NCI-H2029 treated with DMSO at 0.1 percent for 48 hours (cell line): ENCODE measurements around the gene ST3GAL3.

Source experiments
- DNase-seq: peaks from one replicate; lab custom pipeline; 2025; lab: John Stamatoyannopoulos, UW

ST3GAL3 gene

DNA sequence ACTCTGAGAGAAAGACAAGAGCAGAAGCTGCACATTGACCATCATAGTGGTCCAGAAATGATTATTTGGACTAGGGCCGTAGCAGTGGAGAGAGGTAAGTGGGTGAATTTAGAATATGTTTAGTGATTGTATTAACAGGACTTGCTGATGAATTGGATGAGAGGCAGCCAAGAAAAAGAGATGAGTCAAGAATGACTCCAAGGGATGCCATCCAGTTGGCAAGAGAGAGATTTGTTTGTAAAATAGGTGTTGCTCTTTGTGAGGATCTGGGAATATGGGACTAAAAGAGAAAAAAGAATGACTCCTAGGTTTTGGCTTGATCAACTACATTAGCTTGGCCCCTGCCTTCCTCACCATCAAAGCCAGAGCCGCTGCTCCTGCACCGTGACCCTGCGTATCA is 172.1 kb downstream of the ST3GAL3 start:
- DNase-seq: no peak

DNA sequence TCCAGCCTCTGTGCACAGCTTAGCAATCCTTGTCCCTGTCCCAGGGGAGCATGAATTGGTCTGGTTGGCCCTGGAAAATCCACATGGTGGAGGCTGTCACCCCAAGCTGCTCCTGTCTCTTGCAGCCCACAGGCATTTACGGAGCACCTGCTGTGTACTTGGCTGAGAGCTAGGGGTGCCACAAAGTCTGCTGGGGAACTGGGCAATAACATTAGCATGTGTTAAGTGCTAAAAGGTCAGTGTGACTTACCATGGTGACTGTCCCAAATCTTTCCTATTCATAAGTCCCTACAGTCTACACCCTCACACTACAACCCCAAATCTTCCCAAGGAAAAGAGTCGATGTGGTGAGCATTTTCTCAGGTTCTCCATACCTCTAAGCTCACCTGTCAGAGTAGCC is 172.7 kb downstream of the ST3GAL3 start:
- DNase-seq: no peak

DNA sequence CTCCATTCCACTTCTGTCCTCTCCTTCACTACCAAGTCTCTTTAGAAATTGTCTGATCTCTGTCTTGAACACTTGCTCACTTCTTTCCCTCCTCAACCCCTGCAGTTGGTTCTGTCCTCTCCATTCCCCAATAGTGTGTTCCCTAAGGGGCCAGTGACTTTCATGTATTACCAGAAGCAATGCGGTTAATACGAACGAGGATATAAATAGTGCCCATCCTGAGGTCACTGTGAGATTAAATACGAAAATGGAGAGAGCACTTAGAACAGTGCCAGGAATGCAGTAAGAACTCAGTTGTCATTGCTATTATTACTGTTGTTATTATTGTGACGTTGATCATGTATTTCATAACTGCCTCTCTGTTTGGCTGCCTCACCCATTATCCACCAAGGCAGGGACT is 173.3 kb downstream of the ST3GAL3 start:
- no peak for DNase-seq

- DNase-seq: no peak
Observed at GRCh38 chr1:43881415-43881814, 174.1 kb downstream of the ST3GAL3 start.

GRCh38 chr1:43882763-43883162 is 175.4 kb downstream of the ST3GAL3 start:
- no peak for DNase-seq

GRCh38 chr1:43883321-43883720 is 176.0 kb downstream of the ST3GAL3 start:
- peak; percentile 47 for DNase-seq

DNA sequence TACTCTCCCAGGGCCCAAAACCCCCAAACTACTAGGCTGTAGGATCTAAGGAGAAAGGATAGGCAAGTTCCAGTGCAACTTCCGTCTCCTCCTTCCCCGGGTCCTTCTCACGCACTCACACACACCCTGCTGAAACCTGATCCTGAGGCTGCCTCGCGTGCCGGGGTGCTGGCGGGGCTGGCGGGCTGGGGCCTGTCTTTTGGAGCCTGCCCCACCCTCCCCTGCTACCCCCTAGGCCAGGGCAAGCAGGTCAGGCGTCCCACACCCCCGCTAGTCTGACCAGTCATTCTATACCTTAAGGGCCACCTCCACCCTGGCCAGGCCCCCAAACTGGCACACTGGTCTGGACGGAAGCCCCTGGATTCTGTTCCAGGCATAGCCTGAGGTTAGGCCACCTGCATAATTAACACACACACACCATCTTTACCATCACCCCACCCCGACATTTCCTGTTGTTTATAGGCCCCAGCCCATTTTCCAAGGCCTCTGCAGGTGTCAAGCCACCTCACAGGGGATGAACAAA is 178.0 kb downstream of the ST3GAL3 start:
- DNase-seq: no peak

GRCh38 chr1:43887748-43888147 is 180.4 kb downstream of the ST3GAL3 start:
- DNase-seq: no peak

GRCh38 chr1:43890815-43891214 is 183.5 kb downstream of the ST3GAL3 start:
- no peak for DNase-seq

DNA sequence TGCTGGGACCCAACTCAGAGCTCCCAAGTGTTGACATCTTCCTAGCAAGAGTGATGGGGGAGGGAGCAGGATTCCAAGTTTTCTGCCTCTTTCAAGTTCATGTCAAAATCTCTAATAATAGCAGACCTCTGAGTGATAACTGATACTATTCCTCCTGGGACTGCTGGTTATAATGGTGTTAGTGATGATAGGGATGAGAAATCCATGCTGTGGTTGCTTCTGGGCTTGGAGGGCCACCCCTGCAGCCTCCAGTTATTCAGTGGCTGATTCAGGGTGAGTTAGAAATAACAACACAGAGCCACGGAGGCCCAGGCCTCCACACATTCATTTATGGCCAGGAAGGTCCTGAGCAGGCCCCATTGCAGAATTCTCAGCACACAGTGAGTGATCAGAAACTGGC is 185.7 kb downstream of the ST3GAL3 start:
- DNase-seq: no peak

GRCh38 chr1:43898981-43899380 is 191.6 kb downstream of the ST3GAL3 start:
- no peak for DNase-seq

DNA sequence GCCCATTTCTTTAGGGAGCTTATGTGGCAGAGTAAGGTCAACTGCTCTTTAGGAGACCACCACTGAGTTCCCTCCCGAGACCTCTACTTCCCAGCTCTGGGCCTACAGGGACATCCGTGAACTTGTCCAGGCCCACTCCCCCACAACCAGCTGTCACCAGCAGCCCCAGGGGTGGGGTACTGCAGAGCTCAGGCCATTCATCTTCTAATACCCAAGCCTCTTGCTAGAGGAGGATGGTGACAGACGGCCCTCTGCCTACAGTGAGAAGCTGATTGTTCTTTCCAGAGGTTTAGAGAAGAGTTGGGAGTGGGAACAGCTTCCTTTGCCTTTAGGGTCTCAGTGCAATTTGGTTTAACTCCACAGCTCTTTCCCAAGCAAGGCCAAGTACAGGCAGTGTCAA is 193.1 kb downstream of the ST3GAL3 start:
- DNase-seq: no peak

- no peak for DNase-seq
Observed at GRCh38 chr1:43901196-43901961, 194.0 kb downstream of the ST3GAL3 start.

- peak; percentile 68 for DNase-seq
Observed at GRCh38 chr1:43902058-43902831, 194.9 kb downstream of the ST3GAL3 start.

- DNase-seq: no peak
Observed at GRCh38 chr1:43904660-43905551, 197.6 kb downstream of the ST3GAL3 start.

- DNase-seq: no peak
Observed at GRCh38 chr1:43908226-43908625, 200.9 kb downstream of the ST3GAL3 start.

DNA sequence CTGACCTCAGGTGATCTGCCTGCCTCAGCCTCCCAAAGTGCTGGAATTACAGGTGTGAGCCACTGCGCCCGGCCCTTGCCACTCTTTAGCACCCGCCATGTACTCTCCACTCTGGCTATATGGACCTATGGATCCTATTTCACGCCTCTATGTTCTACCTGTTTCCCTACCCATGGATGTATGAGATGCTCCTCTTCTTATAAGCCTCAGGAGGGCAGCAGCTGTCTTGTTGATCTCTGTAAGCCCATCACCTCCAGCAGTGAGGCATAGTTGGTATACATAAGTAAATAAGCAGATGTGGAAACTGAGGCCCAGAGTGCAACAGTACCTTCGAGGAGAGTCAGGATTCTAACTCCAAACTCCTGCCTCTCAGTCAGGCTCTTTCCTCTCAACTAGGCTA is 201.5 kb downstream of the ST3GAL3 start:
- DNase-seq: no peak

DNA sequence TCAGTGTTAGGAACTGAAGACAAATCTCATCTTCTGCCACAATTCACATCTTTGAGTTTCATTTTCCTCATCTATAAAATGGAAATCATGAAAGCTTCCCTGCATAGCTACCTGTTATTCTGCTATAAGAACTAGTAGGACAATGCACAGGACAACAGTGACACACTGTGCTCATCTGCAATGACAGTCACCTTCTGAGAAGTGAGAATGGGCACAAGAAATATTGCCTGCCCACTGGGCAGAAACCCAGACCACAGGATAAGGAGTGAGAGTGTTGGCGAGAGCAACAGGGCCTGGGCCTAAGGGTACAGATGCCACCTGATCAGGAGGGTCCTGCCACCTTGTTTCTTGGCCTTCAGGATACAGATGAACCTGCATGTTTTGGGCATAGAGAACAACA is 203.0 kb downstream of the ST3GAL3 start:
- no peak for DNase-seq

- DNase-seq: no peak
Observed at GRCh38 chr1:43912607-43913006, 205.3 kb downstream of the ST3GAL3 start.

GRCh38 chr1:43913051-43913501 is 205.7 kb downstream of the ST3GAL3 start:
- DNase-seq: no peak

- DNase-seq: no peak
Observed at GRCh38 chr1:43913666-43914360, 206.5 kb downstream of the ST3GAL3 start.
